D341Med (cell line): Measurements from ENCODE around the gene FNDC8.
A peak's percentile ranks its signal among the peaks of the same experiment; 100 is the strongest.
"Not testable (repeated sequence)": the region's sequence is repeated elsewhere in the genome, so short reads cannot be mapped to it uniquely, and the experiment has no call there.

Experiments used
- DNase-seq: peaks from one replicate; pipeline ENCODE4 v3.0.0; 2012; ENCODE audit warnings: low spot score

Gene FNDC8

GRCh38 chr17:35095741-35096140 is 25.7 kb upstream of the FNDC8 start:
- DNase-seq = no peak

- no peak for DNase-seq
Observed at GRCh38 chr17:35097776-35098175, 23.6 kb upstream of the FNDC8 start.

GRCh38 chr17:35099908-35100307 is 21.5 kb upstream of the FNDC8 start:
- DNase-seq = no peak

GRCh38 chr17:35101036-35101435 is 20.4 kb upstream of the FNDC8 start:
- DNase-seq = no peak

- no peak for DNase-seq
Observed at GRCh38 chr17:35101725-35102124, 19.7 kb upstream of the FNDC8 start.

- DNase-seq = no peak
Observed at GRCh38 chr17:35103271-35103670, 18.1 kb upstream of the FNDC8 start.

GRCh38 chr17:35104844-35105450 is 16.5 kb upstream of the FNDC8 start:
- DNase-seq = no peak

GRCh38 chr17:35110791-35111190 is 10.6 kb upstream of the FNDC8 start:
- not testable (repeated sequence) for DNase-seq

GRCh38 chr17:35116845-35117244 is 4.6 kb upstream of the FNDC8 start:
- DNase-seq = peak; percentile 28

GRCh38 chr17:35117984-35118383 is 3.4 kb upstream of the FNDC8 start:
- peak; percentile 46 for DNase-seq

- DNase-seq = peak; percentile 99
Observed at GRCh38 chr17:35119370-35120165, 1.8 kb upstream of the FNDC8 start, which contains the start of gene RAD51D. TSS of gene RAD51D (minus strand) at chr17:35119860. CDS start at chr17:35119613, 247 bp downstream.

- no peak for DNase-seq
Observed at GRCh38 chr17:35127751-35128514, 6.5 kb downstream of the FNDC8 start.

- DNase-seq = no peak
Observed at GRCh38 chr17:35129154-35129972, 7.9 kb downstream of the FNDC8 start.

- DNase-seq = no peak
Observed at GRCh38 chr17:35129973-35130351, 8.5 kb downstream of the FNDC8 start.

GRCh38 chr17:35130392-35130791 is 9.0 kb downstream of the FNDC8 start:
- no peak for DNase-seq

GRCh38 chr17:35132099-35132498 is 10.7 kb downstream of the FNDC8 start:
- DNase-seq = peak; percentile 20

- DNase-seq = peak; percentile 31
Observed at GRCh38 chr17:35132816-35133550, 11.6 kb downstream of the FNDC8 start.

GRCh38 chr17:35135322-35135721 is 13.9 kb downstream of the FNDC8 start:
- no peak for DNase-seq

- no peak for DNase-seq
Observed at GRCh38 chr17:35138218-35138617, 16.8 kb downstream of the FNDC8 start.

GRCh38 chr17:35141681-35142466 is 20.5 kb downstream of the FNDC8 start, which contains the start of gene NLE1:
TSS of gene NLE1 (minus strand) at chr17:35142303. CDS start at chr17:35142275, 28 bp downstream.
- peak; percentile 99 for DNase-seq
